Measurements from ENCODE around the gene POC1B. TPM values are rescaled to one million over a fixed set of nuclear protein-coding genes. Genes with fewer than 3 reads are reported as not detected.

Gene POC1B
- total RNA-seq, 1 experiment from 2014 or later = 17.8 TPM

DNA sequence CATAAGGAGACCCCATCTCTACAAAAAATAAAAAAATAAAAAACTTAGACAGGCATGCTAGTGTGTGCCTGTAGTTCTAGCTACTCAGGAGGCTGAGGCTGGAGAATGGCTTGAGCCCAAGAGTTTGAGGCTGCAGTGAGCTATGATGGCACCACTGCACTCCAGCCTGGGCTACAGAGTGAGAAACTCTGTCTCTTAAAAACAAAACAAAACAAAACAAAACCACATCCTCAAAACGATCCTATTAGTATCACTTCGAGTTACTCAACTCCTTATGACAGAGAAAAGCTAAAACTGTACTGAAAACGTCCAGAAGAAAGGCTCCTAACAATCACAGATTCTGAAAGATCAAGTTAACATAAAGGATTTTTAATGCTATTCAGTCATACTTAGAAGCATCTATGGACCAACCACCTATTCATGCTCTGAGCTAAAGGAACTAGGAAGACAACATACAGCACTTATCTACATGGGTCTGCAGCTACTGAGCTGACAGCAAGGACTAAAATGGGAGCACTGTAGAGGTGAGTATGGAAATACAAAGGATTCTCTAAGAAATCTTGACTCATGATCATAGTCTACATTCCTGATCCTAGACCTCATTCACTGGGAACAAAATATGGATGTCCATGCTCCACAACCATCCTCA is 98.2 kb downstream of the POC1B start:
- Mint-ChIP-seq H3K27me3 (ENCODE audit: low read depth) (no peaks in the 10 kb centered on the region), H3K27ac (no peak overlapping the region), H3K4me1 (no peaks in the 10 kb centered on the region), H3K36me3 (peaks cover 3% of the 10 kb centered on the region), H3K4me3 (no peak overlapping the region), H3K9me3 (peaks cover 4% of the 10 kb centered on the region)
- ATAC-seq (no peak), DNase-seq (ENCODE audit: low spot score) (no peak)
- ChIA-PET POLR2A (no interaction called here), CTCF (no interaction called here)
- no peak for TF ChIP-seq NFATC4 (CRISPR knock-in tag; IDR thresholded peaks at IDR 0.05)
- TF ChIP-seq ZNF121 (CRISPR knock-in tag; IDR thresholded peaks at IDR 0.05) = no peak
- TF ChIP-seq, protein P1, sequence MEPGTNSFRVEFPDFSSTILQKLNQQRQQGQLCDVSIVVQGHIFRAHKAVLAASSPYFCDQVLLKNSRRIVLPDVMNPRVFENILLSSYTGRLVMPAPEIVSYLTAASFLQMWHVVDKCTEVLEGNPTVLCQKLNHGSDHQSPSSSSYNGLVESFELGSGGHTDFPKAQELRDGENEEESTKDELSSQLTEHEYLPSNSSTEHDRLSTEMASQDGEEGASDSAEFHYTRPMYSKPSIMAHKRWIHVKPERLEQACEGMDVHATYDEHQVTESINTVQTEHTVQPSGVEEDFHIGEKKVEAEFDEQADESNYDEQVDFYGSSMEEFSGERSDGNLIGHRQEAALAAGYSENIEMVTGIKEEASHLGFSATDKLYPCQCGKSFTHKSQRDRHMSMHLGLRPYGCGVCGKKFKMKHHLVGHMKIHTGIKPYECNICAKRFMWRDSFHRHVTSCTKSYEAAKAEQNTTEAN (CRISPR knock-in tag; IDR thresholded peaks at IDR 0.05) = no peak
- no peak for TF ChIP-seq OVOL2 (CRISPR knock-in tag; IDR thresholded peaks at IDR 0.05; ENCODE audit: borderline replicate concordance)
- TF ChIP-seq PRRX2 (CRISPR knock-in tag; IDR thresholded peaks at IDR 0.05) = no peak
- no peak for TF ChIP-seq GRHL2 (CRISPR knock-in tag; IDR thresholded peaks at IDR 0.05; ENCODE audit: insufficient replicate concordance, severe bottlenecking)
- no peak for TF ChIP-seq HMGA2 (CRISPR knock-in tag; IDR thresholded peaks at IDR 0.05)
- TF ChIP-seq ZNF671 (CRISPR knock-in tag; IDR thresholded peaks at IDR 0.05) = no peak
- no peak for TF ChIP-seq CBFB (CRISPR knock-in tag; IDR thresholded peaks at IDR 0.05; ENCODE audit: low read depth)
- no peak for TF ChIP-seq NR1H2 (CRISPR knock-in tag; IDR thresholded peaks at IDR 0.05)
- TF ChIP-seq, protein P2, sequence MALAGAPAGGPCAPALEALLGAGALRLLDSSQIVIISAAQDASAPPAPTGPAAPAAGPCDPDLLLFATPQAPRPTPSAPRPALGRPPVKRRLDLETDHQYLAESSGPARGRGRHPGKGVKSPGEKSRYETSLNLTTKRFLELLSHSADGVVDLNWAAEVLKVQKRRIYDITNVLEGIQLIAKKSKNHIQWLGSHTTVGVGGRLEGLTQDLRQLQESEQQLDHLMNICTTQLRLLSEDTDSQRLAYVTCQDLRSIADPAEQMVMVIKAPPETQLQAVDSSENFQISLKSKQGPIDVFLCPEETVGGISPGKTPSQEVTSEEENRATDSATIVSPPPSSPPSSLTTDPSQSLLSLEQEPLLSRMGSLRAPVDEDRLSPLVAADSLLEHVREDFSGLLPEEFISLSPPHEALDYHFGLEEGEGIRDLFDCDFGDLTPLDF (CRISPR knock-in tag; IDR thresholded peaks at IDR 0.05) = no peak
- TF ChIP-seq FOXJ3 (CRISPR knock-in tag; IDR thresholded peaks at IDR 0.05; ENCODE audit: borderline replicate concordance) = no peak
- TF ChIP-seq, protein P3, sequence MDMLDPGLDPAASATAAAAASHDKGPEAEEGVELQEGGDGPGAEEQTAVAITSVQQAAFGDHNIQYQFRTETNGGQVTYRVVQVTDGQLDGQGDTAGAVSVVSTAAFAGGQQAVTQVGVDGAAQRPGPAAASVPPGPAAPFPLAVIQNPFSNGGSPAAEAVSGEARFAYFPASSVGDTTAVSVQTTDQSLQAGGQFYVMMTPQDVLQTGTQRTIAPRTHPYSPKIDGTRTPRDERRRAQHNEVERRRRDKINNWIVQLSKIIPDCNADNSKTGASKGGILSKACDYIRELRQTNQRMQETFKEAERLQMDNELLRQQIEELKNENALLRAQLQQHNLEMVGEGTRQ (CRISPR knock-in tag; IDR thresholded peaks at IDR 0.05) = no peak
- TF ChIP-seq, protein P4, sequence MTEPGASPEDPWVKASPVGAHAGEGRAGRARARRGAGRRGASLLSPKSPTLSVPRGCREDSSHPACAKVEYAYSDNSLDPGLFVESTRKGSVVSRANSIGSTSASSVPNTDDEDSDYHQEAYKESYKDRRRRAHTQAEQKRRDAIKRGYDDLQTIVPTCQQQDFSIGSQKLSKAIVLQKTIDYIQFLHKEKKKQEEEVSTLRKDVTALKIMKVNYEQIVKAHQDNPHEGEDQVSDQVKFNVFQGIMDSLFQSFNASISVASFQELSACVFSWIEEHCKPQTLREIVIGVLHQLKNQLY (CRISPR knock-in tag; IDR thresholded peaks at IDR 0.05) = no peak

DNA sequence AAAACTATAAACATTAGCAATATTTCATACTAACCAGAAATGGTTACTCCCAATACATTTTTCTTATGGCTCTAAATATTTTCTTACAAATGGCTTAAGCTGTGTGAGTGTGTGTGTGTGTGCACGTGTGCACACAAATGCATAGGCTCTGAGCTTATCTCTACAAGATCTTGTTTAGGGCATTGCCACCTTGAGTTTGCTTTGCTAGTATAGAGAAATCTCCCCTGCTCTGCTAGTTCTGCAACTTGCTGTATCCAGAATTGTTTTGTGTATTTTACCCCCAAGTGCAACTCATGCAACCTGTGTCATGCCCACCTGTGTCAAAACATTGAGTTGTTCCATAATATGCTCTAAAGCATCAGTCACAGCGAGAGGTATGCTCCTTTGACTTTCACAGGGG is 101.0 kb downstream of the POC1B start:
- Mint-ChIP-seq H3K27ac (no peak overlapping the region), H3K36me3 (no peaks in the 10 kb centered on the region), H3K9me3 (no peaks in the 10 kb centered on the region), H3K27me3 (ENCODE audit: low read depth) (no peaks in the 10 kb centered on the region), H3K4me1 (no peaks in the 10 kb centered on the region), H3K4me3 (no peak overlapping the region)
- POLR2A ChIA-PET = no interaction called here
- CTCF ChIA-PET = no interaction called here
- TF ChIP-seq EMX1 (CRISPR knock-in tag; IDR thresholded peaks at IDR 0.05) (no peak), ETV6 (CRISPR knock-in tag; IDR thresholded peaks at IDR 0.05) (no peak), RORB (CRISPR knock-in tag; IDR thresholded peaks at IDR 0.05) (no peak), TP53 (CRISPR knock-in tag; IDR thresholded peaks at IDR 0.05) (no peak), KAT7 (CRISPR knock-in tag; IDR thresholded peaks at IDR 0.05; ENCODE audit: borderline replicate concordance) (no peak), ATF1 (CRISPR knock-in tag; IDR thresholded peaks at IDR 0.05) (no peak), GABPB1 (CRISPR knock-in tag; IDR thresholded peaks at IDR 0.05) (no peak), NFATC4 (CRISPR knock-in tag; IDR thresholded peaks at IDR 0.05) (no peak)
- TF ChIP-seq, protein P5, sequence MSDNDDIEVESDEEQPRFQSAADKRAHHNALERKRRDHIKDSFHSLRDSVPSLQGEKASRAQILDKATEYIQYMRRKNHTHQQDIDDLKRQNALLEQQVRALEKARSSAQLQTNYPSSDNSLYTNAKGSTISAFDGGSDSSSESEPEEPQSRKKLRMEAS (CRISPR knock-in tag; IDR thresholded peaks at IDR 0.05) = no peak
- TF ChIP-seq, protein P6, sequence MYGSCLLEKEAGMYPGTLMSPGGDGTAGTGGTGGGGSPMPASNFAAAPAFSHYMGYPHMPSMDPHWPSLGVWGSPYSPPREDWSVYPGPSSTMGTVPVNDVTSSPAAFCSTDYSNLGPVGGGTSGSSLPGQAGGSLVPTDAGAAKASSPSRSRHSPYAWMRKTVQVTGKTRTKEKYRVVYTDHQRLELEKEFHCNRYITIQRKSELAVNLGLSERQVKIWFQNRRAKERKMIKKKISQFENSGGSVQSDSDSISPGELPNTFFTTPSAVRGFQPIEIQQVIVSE (CRISPR knock-in tag; IDR thresholded peaks at IDR 0.05; ENCODE audit: borderline replicate concordance) = no peak
- DNase-seq (ENCODE audit: low spot score) = no peak
- no peak for ATAC-seq

All from WTC11 (cell line).